ENCODE data around the gene CYP2W1.

DNA sequence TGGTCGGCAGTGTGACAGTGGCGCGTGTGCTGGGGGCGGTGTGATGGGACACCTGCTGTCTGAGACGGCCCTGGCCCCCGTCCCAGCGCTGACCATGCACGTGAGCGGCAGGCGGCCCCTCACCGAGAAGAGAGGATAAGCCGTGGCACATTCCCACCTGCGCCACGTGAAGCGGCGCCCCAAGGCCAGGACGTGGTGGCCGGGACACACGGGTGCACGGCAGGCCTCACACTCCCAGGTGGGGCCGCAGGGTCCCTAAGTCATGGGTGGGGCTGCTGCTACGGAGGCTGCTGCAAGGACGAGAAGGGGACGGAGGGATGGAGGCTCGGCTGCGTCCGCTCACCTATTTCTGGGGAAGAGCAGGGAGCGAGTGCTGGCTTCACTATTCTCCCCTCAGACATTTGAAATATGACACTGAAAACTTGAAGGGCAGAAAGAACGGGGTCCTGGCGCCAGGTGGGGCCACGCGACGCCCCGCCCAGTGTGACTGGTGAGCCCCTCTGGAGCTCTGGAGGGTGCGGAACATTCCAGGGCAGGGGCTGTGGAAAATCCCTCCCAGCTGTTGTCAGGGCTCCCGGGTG, 7.5 kb downstream of the CYP2W1 start:
- TF ChIP-seq, protein P1, sequence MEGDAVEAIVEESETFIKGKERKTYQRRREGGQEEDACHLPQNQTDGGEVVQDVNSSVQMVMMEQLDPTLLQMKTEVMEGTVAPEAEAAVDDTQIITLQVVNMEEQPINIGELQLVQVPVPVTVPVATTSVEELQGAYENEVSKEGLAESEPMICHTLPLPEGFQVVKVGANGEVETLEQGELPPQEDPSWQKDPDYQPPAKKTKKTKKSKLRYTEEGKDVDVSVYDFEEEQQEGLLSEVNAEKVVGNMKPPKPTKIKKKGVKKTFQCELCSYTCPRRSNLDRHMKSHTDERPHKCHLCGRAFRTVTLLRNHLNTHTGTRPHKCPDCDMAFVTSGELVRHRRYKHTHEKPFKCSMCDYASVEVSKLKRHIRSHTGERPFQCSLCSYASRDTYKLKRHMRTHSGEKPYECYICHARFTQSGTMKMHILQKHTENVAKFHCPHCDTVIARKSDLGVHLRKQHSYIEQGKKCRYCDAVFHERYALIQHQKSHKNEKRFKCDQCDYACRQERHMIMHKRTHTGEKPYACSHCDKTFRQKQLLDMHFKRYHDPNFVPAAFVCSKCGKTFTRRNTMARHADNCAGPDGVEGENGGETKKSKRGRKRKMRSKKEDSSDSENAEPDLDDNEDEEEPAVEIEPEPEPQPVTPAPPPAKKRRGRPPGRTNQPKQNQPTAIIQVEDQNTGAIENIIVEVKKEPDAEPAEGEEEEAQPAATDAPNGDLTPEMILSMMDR (IDR thresholded peaks at IDR 0.05 in 2 of 3, conservative IDR thresholded peaks at IDR 0.05 in 1 of 3; ENCODE audit: control insufficient read depth in 2 of 3, extremely low read depth in 1 of 3, insufficient read depth in 1 of 3, low read depth in 3 of 3, low read length in 3 of 3): no peak
- no peak for TF ChIP-seq EZH2 (IDR thresholded peaks at IDR 0.05; ENCODE audit: borderline replicate concordance, control insufficient read depth, low read depth, low read length)
